HepG2 (cell line): ENCODE results near the gene PTH2. TPM values are rescaled to one million over a fixed set of nuclear protein-coding genes. Genes with fewer than 3 reads are reported as not detected.

Experiments
- ATAC-seq: fragments of 200-7000 bp; cut with Tn5 transposase; 3 replicates; pipeline ENCODE4 v1.9.1; 2020; ENCODE audit warnings: mild to moderate bottlenecking, moderate library complexity
- BruUV-seq: library from RNA; stranded (reverse); fragments of 400-500 nt; replicated peaks from 2 replicates; lab custom pipeline; 2021; lab: Mats Ljungman, UMichigan
- CTCF ChIA-PET: fragments of 300-600 bp; formaldehyde crosslinking; extraction: SDS; loops from one replicate; lab custom pipeline; 2021; ENCODE audit warnings: low total read pairs, inconsistent platforms, low intra/inter-chr PET ratio; lab: Yijun Ruan, JAX
- POLR2A ChIA-PET: fragments of 350-600 bp; sonication (Branson Sonifier 250); formaldehyde crosslinking; loops from one replicate; lab custom pipeline; 2020; ENCODE audit warnings: antibody characterized with exemption, inconsistent platforms; lab: Yijun Ruan, JAX
- DNase-seq: peaks from one replicate; pipeline ENCODE4 v3.0.0-alpha.2; 2015; ENCODE audit warnings: low spot score
- FAIRE-seq: peaks from 3 replicates; lab custom pipeline; 2011; peaks lifted over from hg19 to GRCh38; lab: Jason Lieb, UNC
- H2AFZ ChIP-seq: one replicate; pipeline ENCODE4 v1.6.1; 2011; ENCODE audit warnings: low read length, inconsistent platforms
- H3K27ac ChIP-seq: fragments of 300-600 bp; 3 replicates; pipeline ENCODE4 v1.8.0; 2011; ENCODE audit warnings: mixed run types, mild to moderate bottlenecking, mixed read lengths, low read length, inconsistent platforms; ENCODE audit not compliant: insufficient read depth; ENCODE audit errors: extremely low read length
- H3K27me3 ChIP-seq, 2 experiments: fragments of 200-600 bp in 1 of 2; 2 replicates in 1 of 2; 3 replicates in 1 of 2; pipeline versions ENCODE4 v1.6.0 to v1.8.0; 2011; ENCODE audit warnings: low read length in 2 of 2, mild to moderate bottlenecking in 2 of 2, moderate library complexity in 2 of 2, inconsistent platforms in 1 of 2; ENCODE audit not compliant: insufficient read depth in 2 of 2, control insufficient read depth in 1 of 2
- H3K36me3 ChIP-seq, 2 experiments: fragments of 200-600 bp in 1 of 2; replicated peaks in 1 of 2; 2 replicates in 1 of 2; 3 replicates in 1 of 2; pipeline versions ENCODE4 v1.5.1 to v1.8.0; 2011; ENCODE audit warnings: low read length in 2 of 2, inconsistent platforms in 1 of 2; ENCODE audit not compliant: insufficient read depth in 2 of 2, control insufficient read depth in 1 of 2
- H3K4me1 ChIP-seq: 2 replicates; pipeline ENCODE4 v1.5.1; 2012; ENCODE audit warnings: low read length, inconsistent platforms; ENCODE audit not compliant: insufficient read depth
- H3K4me2 ChIP-seq: 2 replicates; pipeline ENCODE4 v1.6.0; 2011; ENCODE audit warnings: low read depth, low read length, inconsistent platforms
- H3K4me3 ChIP-seq, 3 experiments: fragments of 200-600 bp in 1 of 3; sonication (generic), shearing (Covaris generic) in 1 of 3; replicated peaks in 1 of 3; 2 replicates each; pipeline ENCODE4 v1.5.1; 2011 to 2016; ENCODE audit warnings: low read length in 3 of 3, inconsistent platforms in 2 of 3, low read depth in 2 of 3, mild to moderate bottlenecking in 2 of 3, control low read depth in 1 of 3, mixed read lengths in 1 of 3; ENCODE audit not compliant: insufficient read depth in 1 of 3
- H3K79me2 ChIP-seq: one replicate; pipeline ENCODE4 v1.6.1; 2011; ENCODE audit warnings: low read length, inconsistent platforms; ENCODE audit not compliant: insufficient read depth
- H3K9ac ChIP-seq: 2 replicates; pipeline ENCODE4 v1.6.0; 2011; ENCODE audit warnings: mild to moderate bottlenecking, low read depth, low read length, inconsistent platforms; ENCODE audit not compliant: insufficient read depth
- H3K9me3 ChIP-seq: 2 replicates; pipeline ENCODE4 v1.5.1; 2012; ENCODE audit warnings: mild to moderate bottlenecking, low read length
- H4K20me1 ChIP-seq: 2 replicates; pipeline ENCODE4 v1.6.0; 2011; ENCODE audit warnings: inconsistent platforms, mild to moderate bottlenecking, low read length, moderate library complexity; ENCODE audit not compliant: insufficient read depth
- ARID4A ChIP-seq: sonication (generic); formaldehyde crosslinking; IDR thresholded peaks from 2 replicates; pipeline ENCODE4 v1.5.0; 2020; ENCODE audit warnings: mild to moderate bottlenecking, missing genetic modification reagents, borderline replicate concordance
- ETV5 ChIP-seq: IDR thresholded peaks from 2 replicates; pipeline ENCODE4 v1.6.1; 2018; ENCODE audit warnings: missing biosample characterization, missing genetic modification reagents, inconsistent platforms, borderline replicate concordance
- EZH2 ChIP-seq: conservative IDR thresholded peaks from 2 replicates; pipeline ENCODE4 v1.6.1; 2012; ENCODE audit warnings: mild to moderate bottlenecking, low read depth, low read length, moderate library complexity
- MTF2 ChIP-seq: sonication (generic); formaldehyde crosslinking; IDR thresholded peaks from 2 replicates; pipeline ENCODE4 v1.5.0; 2020; ENCODE audit warnings: missing genetic modification reagents, borderline replicate concordance
- TEF ChIP-seq: sonication (generic); formaldehyde crosslinking; IDR thresholded peaks from 2 replicates; pipeline ENCODE4 v1.5.0; 2020; ENCODE audit warnings: missing genetic modification reagents
- UBTF ChIP-seq: sonication (generic); formaldehyde crosslinking; IDR thresholded peaks from 2 replicates; pipeline ENCODE4 v1.4.0; 2020; ENCODE audit warnings: mild to moderate bottlenecking, missing genetic modification reagents
- ZGPAT ChIP-seq: IDR thresholded peaks from 2 replicates; pipeline ENCODE4 v1.6.1; 2016; ENCODE audit warnings: mild to moderate bottlenecking
- ZNF264 ChIP-seq: sonication (generic); formaldehyde crosslinking; IDR thresholded peaks from 2 replicates; pipeline ENCODE4 v1.4.0; 2020; ENCODE audit warnings: missing genetic modification reagents
- ZNF280B ChIP-seq: sonication (generic); formaldehyde crosslinking; IDR thresholded peaks from 2 replicates; pipeline ENCODE4 v1.5.0; 2020; ENCODE audit warnings: missing genetic modification reagents, mild to moderate bottlenecking, borderline replicate concordance
- WGBS: methylation state at CpG from one replicate; pipeline ENCODE4 v1.1.6; 2017; ENCODE audit warnings: low lambda C conversion rate; 5-methylcytosine and 5-hydroxymethylcytosine counted together
- in situ Hi-C: cut with HindIII; loops from 2 replicates; pipeline ENCODE4 v1.10.0; 2017; ENCODE audit warnings: low pct_unique_long_range_greater_than_20kb; ENCODE audit not compliant: extremely low pct_ligation_motif_present
- intact Hi-C: fragments of 100-400 bp; cut with micrococcal nuclease; formaldehyde crosslinking; loops from one replicate; pipeline ENCODE4 v1.10.0; 2022; ENCODE audit not compliant: unreplicated experiment
- polyA plus RNA-seq, 8 experiments: library from polyadenylated mRNA; depleted of rRNA in 3 of 8; stranded (reverse) in 7 of 8; unstranded in 1 of 8; fragments of >200 nt; fragmentation: Illumina TruSeq in 4 of 8; extraction: Trizol in 4 of 8; gene quantifications; 2 replicates each; pipeline versions ENCODE4 v1.2.1 to v1.2.3, GENCODE V29; 2011 to 2016; ENCODE audit warnings: low read depth in 4 of 8, missing spikeins in 1 of 8, mixed read lengths in 1 of 8; ENCODE audit not compliant: insufficient read depth in 1 of 8
- total RNA-seq, 5 experiments: library from RNA; depleted of rRNA; stranded (reverse); fragments of >200 nt; fragmentation: Illumina TruSeq; extraction: Trizol; gene quantifications; 2 replicates each; pipeline ENCODE4 v1.2.3, GENCODE V29; 2016; ENCODE audit warnings: low read depth in 1 of 5

The PTH2 gene
- total and polyA plus RNA-seq, 2 of the 13 experiments (the other 11 are each of a cell fraction or from before 2014, with no cell fraction given) = not detected

- Histone ChIP-seq H3K4me3 (peak overlapping the region; percentile 29 to 54 (median 32); a peak in 3 of 6 replicates), H3K9ac (no peak overlapping the region), H3K79me2 (no peaks in the 10 kb centered on the region), H3K9me3 (no peaks in the 10 kb centered on the region), H3K36me3 (no peaks in the 10 kb centered on the region), H3K4me1 (peaks cover 16% of the 10 kb centered on the region), H3K4me2 (peak overlapping the region; percentile 74), H3K27ac (no peak overlapping the region), H4K20me1 (no peaks in the 10 kb centered on the region), H2AFZ (no peak overlapping the region), H3K27me3 (peaks cover 12 to 85% of the 10 kb centered on the region in 2 experiments)
- in situ Hi-C loops = loop anchor here (5.0 kb wide), 1 partner anchor 36 kb away; no protein-coding TSS in a partner anchor
- FAIRE-seq (no peak), ATAC-seq (peak; percentile 55), DNase-seq (no peak)
- intact Hi-C loops = loop anchor here (5.0 kb wide), 1 partner anchor 36 kb away; no protein-coding TSS in a partner anchor
- CTCF ChIA-PET = no interaction called here
- WGBS = 8% methylated on average over 10 of the region's 45 CpGs
- no TSS peak for BruUV-seq
- POLR2A ChIA-PET = no interaction called here
- TF ChIP-seq ARID4A (CRISPR knock-in tag) (peak; percentile 18; the same call in 1 of the 2 replicates), TEF (CRISPR knock-in tag) (no peak), ZNF280B (CRISPR knock-in tag) (0 out of 2 replicates have a peak, but pooled peaks have one; percentile 46), ETV5 (CRISPR knock-in tag) (peak; percentile 16; the same call in 1 of the 2 replicates), EZH2 (0 out of 2 replicates have a peak, but pooled peaks have one; percentile 53), ZGPAT (no peak), UBTF (CRISPR knock-in tag) (peak; percentile 28; the same call in 1 of the 2 replicates), MTF2 (CRISPR knock-in tag) (0 out of 2 replicates have a peak, but pooled peaks have one; percentile 52), ZNF264 (CRISPR knock-in tag) (peak; percentile 64; the same call in 1 of the 2 replicates)
Observed at GRCh38 chr19:49427855-49428546, 4.8 kb upstream of the PTH2 start.
